Subcutaneous adipose tissue (tissue), 4 donors: ENCODE data around the gene ATP4B. TPM values are rescaled to one million over a fixed set of nuclear protein-coding genes. Genes with fewer than 3 reads are reported as not detected.

Experiments
- total RNA-seq, 4 donors: library from RNA; depleted of rRNA; stranded (reverse); fragments of >200 nt; gene quantifications; one replicate each; pipeline ENCODE4 v1.1.0, GENCODE V29; 2016
- TF ChIP-seq, protein P1 (sequence below): fragments of 450-650 bp; IDR thresholded peaks from one replicate; pipeline ENCODE4 v1.5.1; 2016; ENCODE audit warnings: low read depth, mild to moderate bottlenecking, control low read depth, antibody characterized with exemption, moderate library complexity

The ATP4B gene
- total RNA-seq, 4 donors from 2014 or later, result not detected

DNA sequence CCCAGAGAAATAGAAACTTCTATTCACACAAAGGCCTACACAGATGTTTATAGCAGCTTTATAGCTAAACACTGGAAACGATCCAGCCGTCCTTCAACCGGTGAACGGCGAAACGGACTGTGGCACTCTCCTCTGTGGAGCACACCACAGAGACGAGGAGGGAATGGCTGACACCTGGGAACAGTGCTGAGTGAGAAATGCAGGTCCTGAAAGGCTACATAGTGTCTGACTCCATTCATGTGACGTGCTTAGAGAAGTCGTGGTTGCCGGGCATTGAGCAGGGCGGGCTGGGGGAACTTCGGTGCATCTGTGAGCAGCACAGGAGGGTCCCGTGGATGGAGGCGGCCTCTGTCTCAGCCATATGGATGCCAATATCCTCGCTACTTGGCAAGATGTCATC lies 5.9 kb upstream of the ATP4B start:
- TF ChIP-seq, protein P1, sequence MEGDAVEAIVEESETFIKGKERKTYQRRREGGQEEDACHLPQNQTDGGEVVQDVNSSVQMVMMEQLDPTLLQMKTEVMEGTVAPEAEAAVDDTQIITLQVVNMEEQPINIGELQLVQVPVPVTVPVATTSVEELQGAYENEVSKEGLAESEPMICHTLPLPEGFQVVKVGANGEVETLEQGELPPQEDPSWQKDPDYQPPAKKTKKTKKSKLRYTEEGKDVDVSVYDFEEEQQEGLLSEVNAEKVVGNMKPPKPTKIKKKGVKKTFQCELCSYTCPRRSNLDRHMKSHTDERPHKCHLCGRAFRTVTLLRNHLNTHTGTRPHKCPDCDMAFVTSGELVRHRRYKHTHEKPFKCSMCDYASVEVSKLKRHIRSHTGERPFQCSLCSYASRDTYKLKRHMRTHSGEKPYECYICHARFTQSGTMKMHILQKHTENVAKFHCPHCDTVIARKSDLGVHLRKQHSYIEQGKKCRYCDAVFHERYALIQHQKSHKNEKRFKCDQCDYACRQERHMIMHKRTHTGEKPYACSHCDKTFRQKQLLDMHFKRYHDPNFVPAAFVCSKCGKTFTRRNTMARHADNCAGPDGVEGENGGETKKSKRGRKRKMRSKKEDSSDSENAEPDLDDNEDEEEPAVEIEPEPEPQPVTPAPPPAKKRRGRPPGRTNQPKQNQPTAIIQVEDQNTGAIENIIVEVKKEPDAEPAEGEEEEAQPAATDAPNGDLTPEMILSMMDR, result no peak

DNA sequence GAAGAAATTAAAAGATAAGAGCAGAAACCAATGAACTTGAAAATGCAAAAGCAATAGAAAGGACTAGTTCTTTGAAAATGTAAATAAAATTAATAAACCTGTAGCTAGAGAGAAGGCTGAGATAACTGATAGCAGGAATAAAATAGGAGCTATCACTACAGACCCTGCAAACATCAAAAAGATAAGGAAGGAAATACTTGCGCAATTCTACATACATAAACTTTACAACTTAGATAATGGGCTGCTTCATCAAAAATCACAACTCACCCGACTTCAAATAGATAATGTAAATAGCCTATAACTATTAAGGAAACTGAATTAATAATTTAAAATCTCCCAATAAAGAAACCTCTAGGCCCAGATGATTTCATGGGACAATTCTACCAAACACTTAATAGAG lies 3.5 kb upstream of the ATP4B start:
- TF ChIP-seq, protein P1, result no peak

DNA sequence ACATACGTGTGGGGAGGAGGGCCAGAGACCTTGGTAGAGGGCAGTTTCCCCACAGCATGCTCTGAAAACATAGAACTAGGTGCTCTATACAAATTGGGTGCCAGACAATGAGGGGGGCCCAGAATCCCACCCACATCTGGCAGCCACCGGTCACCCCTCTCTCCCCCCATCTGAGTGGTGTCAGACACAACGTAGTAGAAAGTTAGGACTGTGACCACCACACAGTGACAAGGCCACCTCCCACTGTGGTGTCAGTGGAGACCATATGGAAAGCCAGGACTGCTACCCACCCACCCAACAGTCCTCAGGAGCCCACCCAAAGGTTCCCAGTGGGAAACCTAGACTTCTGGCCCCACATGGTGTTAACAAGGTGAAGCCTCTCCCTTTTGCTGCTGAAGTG lies 2.1 kb upstream of the ATP4B start:
- TF ChIP-seq, protein P1, result no peak

DNA sequence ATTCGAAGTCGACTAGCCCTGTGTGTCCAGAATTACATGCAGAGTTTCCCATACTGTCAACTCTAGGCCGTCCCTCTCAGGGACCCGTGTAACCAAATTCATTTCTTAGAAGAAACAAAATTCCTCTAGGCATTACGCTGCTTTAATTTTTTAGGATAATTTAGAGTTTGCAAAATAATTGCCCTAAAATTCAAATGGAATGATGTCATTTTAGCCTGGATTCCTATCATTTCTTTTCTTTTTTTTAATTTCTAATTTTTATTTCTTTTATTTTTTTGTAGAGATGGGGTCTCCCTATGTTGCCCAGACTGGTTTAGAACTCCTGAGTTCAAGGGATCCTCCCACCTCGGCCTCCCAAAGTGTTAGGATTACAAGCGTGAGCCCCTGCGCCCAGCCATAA lies 1.3 kb upstream of the ATP4B start:
- TF ChIP-seq, protein P1, result no peak

DNA sequence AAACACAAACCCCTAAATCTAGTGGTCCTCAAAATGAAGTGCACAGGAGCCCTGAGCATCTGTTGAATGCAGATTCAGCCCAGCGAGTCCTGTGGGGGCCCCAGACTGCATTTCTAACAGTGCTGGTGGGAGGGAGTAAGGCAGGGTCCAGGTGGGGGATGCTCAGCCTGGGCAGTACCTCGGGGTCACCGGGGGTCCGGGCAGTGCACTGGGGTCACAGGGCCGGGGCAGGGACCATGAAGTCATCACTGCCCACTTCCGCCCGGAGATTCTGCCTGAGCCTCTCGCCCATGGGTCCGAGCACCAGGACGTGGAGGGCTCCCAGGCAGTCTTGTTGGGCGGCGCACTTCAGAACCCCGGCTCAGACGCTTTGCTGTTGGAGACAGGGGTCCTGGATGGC lies 838 bp upstream of the ATP4B start:
- TF ChIP-seq, protein P1, result no peak

DNA sequence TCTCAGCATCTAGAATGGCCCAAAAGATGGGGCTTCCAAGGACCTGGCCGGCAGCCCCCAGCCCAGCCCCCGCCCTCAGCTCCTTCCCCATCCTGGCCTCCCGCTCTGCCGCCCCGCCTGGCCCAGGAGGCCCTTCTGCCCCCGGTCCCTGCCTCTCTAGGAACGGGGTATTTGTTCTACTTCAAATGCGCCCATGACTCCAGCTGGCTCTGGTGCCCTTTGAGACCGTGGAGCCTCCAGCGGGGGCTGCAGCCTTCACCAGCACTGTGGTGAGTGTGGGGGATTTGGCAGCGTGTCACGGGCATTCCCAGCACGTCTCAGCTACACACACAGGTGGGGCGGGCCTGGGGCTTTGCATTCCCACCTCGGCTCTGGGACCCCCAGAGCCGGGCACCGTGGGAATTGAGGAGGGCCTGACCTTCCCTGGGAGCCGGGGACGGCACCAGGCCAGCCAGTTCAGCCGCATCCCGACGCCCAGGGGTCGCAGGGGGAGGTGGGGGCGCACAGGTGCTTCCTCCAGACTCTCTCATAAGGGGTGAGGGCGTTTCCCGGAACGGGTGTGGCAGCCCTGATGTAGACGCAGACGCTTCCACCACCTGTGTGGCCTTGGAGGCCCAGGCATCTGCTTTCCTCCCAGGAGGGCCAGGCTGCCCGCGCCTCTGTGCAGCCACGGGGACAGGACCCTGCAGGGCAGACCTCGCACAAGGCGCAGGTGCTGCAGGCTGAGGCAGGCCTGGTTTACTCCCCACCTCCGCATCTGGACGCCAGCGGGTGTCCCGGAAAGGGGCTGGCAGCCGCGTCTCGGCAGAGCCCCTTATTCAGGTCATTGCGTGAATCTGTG lies 947 bp downstream of the ATP4B start:
- TF ChIP-seq, protein P1, result no peak

DNA sequence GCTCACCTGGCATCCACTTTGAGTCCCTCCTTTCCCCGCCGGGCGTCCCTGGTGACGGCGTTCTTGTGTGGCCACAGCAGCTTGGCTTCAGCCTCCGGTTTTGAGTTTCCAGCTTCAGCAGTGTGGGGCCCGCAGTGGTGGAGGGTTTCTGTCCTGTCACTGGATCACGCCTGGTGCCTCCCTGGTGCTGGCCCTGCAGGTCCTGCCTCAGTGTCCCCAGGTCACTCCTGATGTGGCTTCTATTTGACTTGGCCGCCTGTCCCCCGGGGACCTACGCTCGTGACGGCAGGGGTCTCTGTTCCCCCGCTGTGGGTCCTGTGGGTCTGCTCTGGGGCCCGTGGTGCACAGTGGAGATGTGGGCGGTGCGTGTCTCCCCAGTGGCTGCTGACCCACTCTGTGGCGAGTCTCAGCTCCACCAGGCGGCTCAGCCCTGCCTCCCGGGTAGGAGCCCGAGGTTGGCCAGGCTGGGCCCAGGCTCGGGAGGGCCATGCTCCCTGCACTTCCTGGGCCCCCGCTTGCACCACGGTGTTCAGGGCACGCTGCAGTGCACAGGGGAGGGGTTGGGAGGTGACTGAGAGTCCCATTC lies 1.9 kb downstream of the ATP4B start:
- TF ChIP-seq, protein P1, result no peak
